GM21381 (cell line): ENCODE measurements around the gene FMO5.
"Not testable (repeated sequence)": the region's sequence is repeated elsewhere in the genome, so short reads cannot be mapped to it uniquely, and the experiment has no call there.

Experiments
- ATAC-seq: cut with Tn5 transposase; IDR thresholded peaks from one replicate; pipeline ENCODE4 v1.9.1; 2021; ENCODE audit warnings: mild to moderate bottlenecking, moderate library complexity; ENCODE audit not compliant: unreplicated experiment

The FMO5 gene

GRCh38 chr1:147240131-147240721, 15.1 kb upstream of the FMO5 start:
- not testable (repeated sequence) for ATAC-seq

GRCh38 chr1:147238925-147239820, 14.0 kb upstream of the FMO5 start:
- ATAC-seq: no peak

GRCh38 chr1:147238053-147238902, 13.1 kb upstream of the FMO5 start:
- ATAC-seq: no peak

GRCh38 chr1:147236959-147237791, 12.0 kb upstream of the FMO5 start:
- ATAC-seq: no peak

- ATAC-seq: no peak
Observed at GRCh38 chr1:147236448-147236847, 11.3 kb upstream of the FMO5 start.

GRCh38 chr1:147235822-147236221, 10.7 kb upstream of the FMO5 start:
- no peak for ATAC-seq

- ATAC-seq: not testable (repeated sequence)
Observed at GRCh38 chr1:147233903-147234302, 8.8 kb upstream of the FMO5 start.

- ATAC-seq: not testable (repeated sequence)
Observed at GRCh38 chr1:147231032-147231431, 5.9 kb upstream of the FMO5 start.

GRCh38 chr1:147223740-147224615, 1.2 kb downstream of the FMO5 start:
- no peak for ATAC-seq

- ATAC-seq: no peak
Observed at GRCh38 chr1:147218606-147219005, 6.5 kb downstream of the FMO5 start.

GRCh38 chr1:147217141-147217540, 8.0 kb downstream of the FMO5 start:
- ATAC-seq: no peak

GRCh38 chr1:147216124-147216523, 9.0 kb downstream of the FMO5 start:
- ATAC-seq: no peak

- no peak for ATAC-seq
Observed at GRCh38 chr1:147215540-147215916, 9.6 kb downstream of the FMO5 start.

GRCh38 chr1:147214842-147215539, 10.1 kb downstream of the FMO5 start:
- ATAC-seq: no peak

- ATAC-seq: no peak
Observed at GRCh38 chr1:147214325-147214724, 10.8 kb downstream of the FMO5 start.

- ATAC-seq: no peak
Observed at GRCh38 chr1:147213271-147213670, 11.9 kb downstream of the FMO5 start.

- no peak for ATAC-seq
Observed at GRCh38 chr1:147211577-147211976, 13.6 kb downstream of the FMO5 start.

- ATAC-seq: no peak
Observed at GRCh38 chr1:147210987-147211386, 14.2 kb downstream of the FMO5 start.
